Testis (tissue), 3 donors: Measurements from ENCODE around the gene MAP1LC3A. TPM values are rescaled to one million over a fixed set of nuclear protein-coding genes. Genes with fewer than 3 reads are reported as not detected.

Source experiments
- DNase-seq: peaks from one replicate; pipeline ENCODE4 v3.0.0-alpha.2; 2019
- H3K27ac ChIP-seq, 2 donors: fragments of 200-600 bp; sonication (generic); one replicate each; pipeline ENCODE4 v1.5.1; 2019
- H3K27me3 ChIP-seq: fragments of 200-600 bp; sonication (generic); one replicate; pipeline ENCODE4 v1.5.1; 2019
- H3K36me3 ChIP-seq: fragments of 200-600 bp; sonication (generic); one replicate; pipeline ENCODE4 v1.5.1; 2017; ENCODE audit warnings: low read depth; ENCODE audit errors: missing control alignments
- H3K4me1 ChIP-seq: fragments of 200-600 bp; sonication (generic); one replicate; pipeline ENCODE4 v1.5.1; 2019
- H3K4me3 ChIP-seq, 2 donors: fragments of 200-600 bp; sonication (generic); one replicate each; pipeline ENCODE4 v1.5.1; 2017 to 2019
- H3K9me3 ChIP-seq: fragments of 200-600 bp; sonication (generic); one replicate; pipeline ENCODE4 v1.5.1; 2017
- POLR2A ChIP-seq: fragments of 450-650 bp; IDR thresholded peaks from one replicate; pipeline ENCODE4 v1.6.1; 2017; ENCODE audit warnings: antibody characterized with exemption, mild to moderate bottlenecking, moderate library complexity
- WGBS, 2 donors: methylation state at CpG; one replicate each; pipeline ENCODE4 v1.1.5; 2018; 5-methylcytosine and 5-hydroxymethylcytosine counted together
- intact Hi-C: fragments of 100-400 bp; cut with DNase I; formaldehyde crosslinking; loops from one replicate; pipeline ENCODE4 v1.15.1; 2023; ENCODE audit warnings: low total_unique reads
- polyA plus RNA-seq: library from polyadenylated mRNA; stranded (reverse); fragments of 350-450 nt; fragmentation: Illumina TruSeq; extraction: RNeasy Lipid Tissue Mini Kit (QIAGEN cat#74804); gene quantifications from one replicate; pipeline ENCODE4 v1.2.3, GENCODE V29; 2014; ENCODE audit warnings: low read depth, low replicate concordance; ENCODE audit not compliant: insufficient read depth
- total RNA-seq, 2 donors: library from RNA; depleted of rRNA; stranded (reverse); fragments of >200 nt; gene quantifications; one replicate each; pipeline ENCODE4 v1.2.3, GENCODE V29; 2016
- TF ChIP-seq, protein P1 (sequence below), 3 experiments: fragments of 450-650 bp in 2 of 3; fragments of 200-600 bp in 1 of 3; sonication (generic) in 1 of 3; IDR thresholded peaks; one replicate each; pipeline ENCODE4 v1.5.1; 2016 to 2019; ENCODE audit warnings: antibody characterized with exemption in 3 of 3, mild to moderate bottlenecking in 2 of 3, moderate library complexity in 1 of 3

Gene MAP1LC3A
- total and polyA plus RNA-seq, 3 donors from 2014 or later, result 62.9 to 104 (median 100.0) TPM

DNA sequence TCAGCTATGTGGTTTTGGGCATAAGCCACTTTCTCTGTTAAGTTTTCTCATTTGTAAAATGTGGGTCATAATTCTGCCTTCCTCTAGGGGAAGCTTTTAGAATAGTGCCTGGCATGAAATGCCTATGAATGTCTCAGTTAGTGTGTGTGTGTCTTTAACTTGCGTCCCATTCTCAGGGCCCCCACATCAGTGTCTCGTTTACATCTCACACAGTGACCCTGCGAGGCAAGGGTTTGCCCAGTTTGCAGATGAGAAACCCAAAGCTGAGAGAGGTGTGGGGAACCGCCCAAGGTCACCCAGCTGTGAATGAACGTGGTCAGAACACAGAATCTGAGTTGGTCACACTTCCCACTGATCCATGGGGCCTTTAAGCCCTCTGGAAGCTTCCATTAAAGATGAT lies 28.2 kb upstream of the MAP1LC3A start:
- H3K4me3 ChIP-seq, result no peak overlapping the region
- TF ChIP-seq, protein P1, sequence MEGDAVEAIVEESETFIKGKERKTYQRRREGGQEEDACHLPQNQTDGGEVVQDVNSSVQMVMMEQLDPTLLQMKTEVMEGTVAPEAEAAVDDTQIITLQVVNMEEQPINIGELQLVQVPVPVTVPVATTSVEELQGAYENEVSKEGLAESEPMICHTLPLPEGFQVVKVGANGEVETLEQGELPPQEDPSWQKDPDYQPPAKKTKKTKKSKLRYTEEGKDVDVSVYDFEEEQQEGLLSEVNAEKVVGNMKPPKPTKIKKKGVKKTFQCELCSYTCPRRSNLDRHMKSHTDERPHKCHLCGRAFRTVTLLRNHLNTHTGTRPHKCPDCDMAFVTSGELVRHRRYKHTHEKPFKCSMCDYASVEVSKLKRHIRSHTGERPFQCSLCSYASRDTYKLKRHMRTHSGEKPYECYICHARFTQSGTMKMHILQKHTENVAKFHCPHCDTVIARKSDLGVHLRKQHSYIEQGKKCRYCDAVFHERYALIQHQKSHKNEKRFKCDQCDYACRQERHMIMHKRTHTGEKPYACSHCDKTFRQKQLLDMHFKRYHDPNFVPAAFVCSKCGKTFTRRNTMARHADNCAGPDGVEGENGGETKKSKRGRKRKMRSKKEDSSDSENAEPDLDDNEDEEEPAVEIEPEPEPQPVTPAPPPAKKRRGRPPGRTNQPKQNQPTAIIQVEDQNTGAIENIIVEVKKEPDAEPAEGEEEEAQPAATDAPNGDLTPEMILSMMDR (IDR thresholded peaks at IDR 0.05), result no peak
- TF ChIP-seq POLR2A, result no peak
- H3K27ac ChIP-seq, result peak overlapping the region; percentile 55 to 61
- intact Hi-C loops, result no loop called here
- H3K9me3 ChIP-seq, result no peaks in the 10 kb centered on the region
- H3K4me1 ChIP-seq, result peaks cover 49% of the 10 kb centered on the region
- H3K36me3 ChIP-seq, result no peaks in the 10 kb centered on the region
- 78 to 79% methylated on average over 5 of the region's 5 CpGs for WGBS, 2 donors
- DNase-seq, result no peak
- no peaks in the 10 kb centered on the region for H3K27me3 ChIP-seq

GRCh38 chr20:34531608-34532265 lies 26.8 kb upstream of the MAP1LC3A start:
- H3K9me3 ChIP-seq, result no peaks in the 10 kb centered on the region
- no peak for DNase-seq
- 81 to 90% methylated on average over 8 of the region's 8 CpGs for WGBS, 2 donors
- intact Hi-C loops, result no loop called here
- no peaks in the 10 kb centered on the region for H3K27me3 ChIP-seq
- no peak overlapping the region for H3K4me3 ChIP-seq
- TF ChIP-seq POLR2A, result no peak
- TF ChIP-seq, protein P1 (IDR thresholded peaks at IDR 0.05), result no peak
- no peaks in the 10 kb centered on the region for H3K36me3 ChIP-seq
- peaks cover 37% of the 10 kb centered on the region for H3K4me1 ChIP-seq
- no peak overlapping the region for H3K27ac ChIP-seq

GRCh38 chr20:34532320-34532719 lies 26.2 kb upstream of the MAP1LC3A start:
- H3K4me1 ChIP-seq, result peaks cover 31% of the 10 kb centered on the region
- 78 to 82% methylated on average over 8 of the region's 8 CpGs for WGBS, 2 donors

DNA sequence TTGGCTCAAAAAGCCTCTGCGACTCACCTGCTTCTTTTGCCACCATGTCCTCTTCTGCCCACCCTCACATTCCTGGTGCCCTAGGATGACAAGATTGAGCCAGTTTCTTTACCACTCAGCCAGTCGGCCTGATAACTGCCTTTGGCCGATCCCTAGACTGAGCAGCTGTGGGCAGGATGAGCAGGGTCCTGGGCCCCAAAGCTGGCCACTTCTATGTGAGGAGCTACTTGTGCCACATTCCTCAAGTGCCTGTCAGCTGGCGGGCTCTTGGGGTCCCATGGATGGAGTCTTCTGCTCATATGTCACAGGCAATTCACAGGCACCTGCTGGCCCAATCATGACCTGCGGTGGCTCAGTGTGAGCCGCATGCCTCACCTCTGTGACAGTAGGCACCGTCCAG lies 25.8 kb upstream of the MAP1LC3A start:
- no peaks in the 10 kb centered on the region for H3K9me3 ChIP-seq
- WGBS, 2 donors, result 89 to 98% methylated on average over 6 to 7 of the region's 7 CpGs
- TF ChIP-seq, protein P1 (IDR thresholded peaks at IDR 0.05), result no peak
- TF ChIP-seq POLR2A, result no peak
- H3K4me3 ChIP-seq, result no peak overlapping the region
- H3K4me1 ChIP-seq, result peaks cover 29% of the 10 kb centered on the region
- peak overlapping the region in 1 of 2 donors; percentile 2 for H3K27ac ChIP-seq
- intact Hi-C loops, result no loop called here
- no peak for DNase-seq
- no peaks in the 10 kb centered on the region for H3K27me3 ChIP-seq
- no peaks in the 10 kb centered on the region for H3K36me3 ChIP-seq

More at GRCh38 chr20:34532320-34532719, 26.2 kb upstream of the MAP1LC3A start:
- TF ChIP-seq, protein P1 (IDR thresholded peaks at IDR 0.05), result no peak
- TF ChIP-seq POLR2A, result no peak
- Histone ChIP-seq H3K4me3 (no peak overlapping the region), H3K9me3 (no peaks in the 10 kb centered on the region), H3K36me3 (no peaks in the 10 kb centered on the region), H3K27ac (no peak overlapping the region), H3K27me3 (no peaks in the 10 kb centered on the region)
- no peak for DNase-seq
- intact Hi-C loops, result no loop called here
